Neural cell (in vitro differentiated cells): Measurements from ENCODE around the gene ZNF512B. TPM values are rescaled to one million over a fixed set of nuclear protein-coding genes. Genes with fewer than 3 reads are reported as not detected.

Experiments
- H2AFZ ChIP-seq: fragments of 200-600, 300-800 bp; sonication (generic), shearing (Covaris generic); 2 replicates; pipeline ENCODE4 v1.6.0; 2014; ENCODE audit warnings: low read depth, mild to moderate bottlenecking, antibody characterized with exemption, low read length, moderate library complexity
- H3F3A ChIP-seq: fragments of 200-600 bp; shearing (Covaris generic); 2 replicates; pipeline ENCODE4 v1.6.1; 2016; ENCODE audit warnings: mild to moderate bottlenecking, moderate library complexity, mixed read lengths, antibody characterized with exemption, low read length; ENCODE audit not compliant: insufficient read depth, poor library complexity, severe bottlenecking
- H3K27ac ChIP-seq: fragments of 200-600, 300-800 bp; sonication (generic), shearing (Covaris generic); 2 replicates; pipeline ENCODE4 v1.5.1; 2014; ENCODE audit warnings: mild to moderate bottlenecking, low read length, moderate library complexity
- H3K27me3 ChIP-seq: fragments of 300-800, 200-600 bp; sonication (generic), shearing (Covaris generic); 2 replicates; pipeline ENCODE4 v1.6.0; 2014; ENCODE audit warnings: mild to moderate bottlenecking, low read depth, low read length, moderate library complexity; ENCODE audit not compliant: insufficient read depth
- H3K36me3 ChIP-seq: fragments of 300-800, 200-600 bp; sonication (generic), shearing (Covaris generic); 2 replicates; pipeline ENCODE4 v1.5.1; 2014; ENCODE audit warnings: mild to moderate bottlenecking, antibody characterized with exemption, low read length, moderate library complexity; ENCODE audit not compliant: insufficient read depth
- H3K4me2 ChIP-seq: fragments of 300-800, 200-600 bp; sonication (generic), shearing (Covaris generic); 2 replicates; pipeline ENCODE4 v1.6.0; 2014; ENCODE audit warnings: mild to moderate bottlenecking, low read length
- H3K4me3 ChIP-seq: fragments of 300-800, 200-600 bp; sonication (generic), shearing (Covaris generic); 2 replicates; pipeline ENCODE4 v1.5.1; 2014; ENCODE audit warnings: mild to moderate bottlenecking, low read length, moderate library complexity
- H3K79me2 ChIP-seq: fragments of 200-600 bp; shearing (Covaris generic); replicated peaks from 2 replicates; pipeline ENCODE4 v1.6.0; 2014; ENCODE audit warnings: mild to moderate bottlenecking, low read length, moderate library complexity; ENCODE audit not compliant: insufficient read depth
- H3K9ac ChIP-seq: fragments of 300-800, 200-600 bp; sonication (generic), shearing (Covaris generic); 2 replicates; pipeline ENCODE4 v1.6.1; 2016; ENCODE audit warnings: mild to moderate bottlenecking, low read length, mixed read lengths
- H3K9me2 ChIP-seq: fragments of 200-600 bp; shearing (Covaris generic); 2 replicates; pipeline ENCODE4 v1.6.1; 2016; ENCODE audit warnings: mild to moderate bottlenecking, low read length, mixed read lengths; ENCODE audit not compliant: insufficient read depth
- H3K9me3 ChIP-seq: fragments of 200-600, 300-800 bp; sonication (generic), shearing (Covaris generic); 2 replicates; pipeline ENCODE4 v1.6.1; 2016; ENCODE audit warnings: mild to moderate bottlenecking, mixed run types, low read length, moderate library complexity, mixed read lengths
- H4K20me1 ChIP-seq: fragments of 200-600 bp; shearing (Covaris generic); 2 replicates; pipeline ENCODE4 v1.6.1; 2016; ENCODE audit warnings: mild to moderate bottlenecking, mixed run types; ENCODE audit not compliant: insufficient read depth
- CTCF ChIP-seq: fragments of 450-650 bp; IDR thresholded peaks from 2 replicates; pipeline ENCODE4 v1.5.1; 2014; ENCODE audit warnings: antibody characterized with exemption, mild to moderate bottlenecking, moderate library complexity; ENCODE audit not compliant: poor library complexity, severe bottlenecking
- EP300 ChIP-seq: fragments of 450-650 bp; conservative IDR thresholded peaks from 2 replicates; pipeline ENCODE4 v1.6.1; 2014; ENCODE audit warnings: antibody characterized with exemption, mild to moderate bottlenecking, moderate library complexity; ENCODE audit not compliant: poor library complexity, severe bottlenecking
- EZH2 ChIP-seq: fragments of 200-600, 300-800 bp; shearing (Covaris generic), sonication (generic); IDR thresholded peaks from 2 replicates; pipeline ENCODE4 v1.6.1; 2014; ENCODE audit warnings: antibody characterized with exemption, low read length, borderline replicate concordance, mild to moderate bottlenecking; ENCODE audit not compliant: insufficient read depth, poor library complexity, severe bottlenecking
- MXI1 ChIP-seq: fragments of 450-650 bp; conservative IDR thresholded peaks from 2 replicates; pipeline ENCODE4 v1.6.1; 2014; ENCODE audit warnings: antibody characterized with exemption, mild to moderate bottlenecking; ENCODE audit not compliant: poor library complexity, severe bottlenecking
- POLR2AphosphoS5 ChIP-seq: IDR thresholded peaks from 2 replicates; pipeline ENCODE4 v1.6.1; 2012
- RAD21 ChIP-seq: fragments of 450-650 bp; conservative IDR thresholded peaks from 2 replicates; pipeline ENCODE4 v1.6.1; 2014; ENCODE audit warnings: antibody characterized with exemption, mild to moderate bottlenecking, moderate library complexity
- SMC3 ChIP-seq: fragments of 450-650 bp; conservative IDR thresholded peaks from 2 replicates; pipeline ENCODE4 v1.6.1; 2014; ENCODE audit warnings: antibody characterized with exemption, mild to moderate bottlenecking, moderate library complexity; ENCODE audit not compliant: poor library complexity
- TAF1 ChIP-seq: IDR thresholded peaks from 2 replicates; pipeline ENCODE4 v1.6.1; 2012; ENCODE audit warnings: low read depth
- polyA plus RNA-seq: library from polyadenylated mRNA; depleted of rRNA; stranded (reverse); fragments of >200 nt; gene quantifications from 2 replicates; pipeline ENCODE4 v1.2.3, GENCODE V29; 2014
- TF ChIP-seq, protein P1 (sequence below): IDR thresholded peaks from 2 replicates; pipeline ENCODE4 v1.6.1; 2012; ENCODE audit warnings: borderline replicate concordance

Gene ZNF512B
- polyA plus RNA-seq, 1 donor from 2014 or later, result 25.7 TPM

GRCh38 chr20:63953764-63954429 is 15.8 kb downstream of the ZNF512B start:
- Histone ChIP-seq H3K4me2 (no peak overlapping the region), H3K9me3 (no peaks in the 10 kb centered on the region), H2AFZ (no peak overlapping the region), H3K9me2 (no peaks in the 10 kb centered on the region), H4K20me1 (no peaks in the 10 kb centered on the region), H3K27ac (no peak overlapping the region), H3K9ac (peak overlapping the region; percentile 14), H3K36me3 (no peaks in the 10 kb centered on the region), H3K27me3 (no peaks in the 10 kb centered on the region), H3F3A (no peaks in the 10 kb centered on the region), H3K79me2 (peaks cover 50% of the 10 kb centered on the region), H3K4me3 (peak overlapping the region; percentile 98)
- TF ChIP-seq POLR2AphosphoS5, result no peak
- no peak for TF ChIP-seq SMC3

GRCh38 chr20:63952769-63953168 is 17.0 kb downstream of the ZNF512B start:
- Histone ChIP-seq H3K9me3 (no peaks in the 10 kb centered on the region), H3K9me2 (no peaks in the 10 kb centered on the region), H3K4me3 (no peak overlapping the region), H3K36me3 (no peaks in the 10 kb centered on the region), H3K79me2 (peaks cover 56% of the 10 kb centered on the region), H2AFZ (no peak overlapping the region), H3K27me3 (no peaks in the 10 kb centered on the region), H4K20me1 (no peaks in the 10 kb centered on the region), H3K27ac (no peak overlapping the region), H3K9ac (peak overlapping the region; percentile 20), H3K4me2 (no peak overlapping the region), H3F3A (no peaks in the 10 kb centered on the region)
- TF ChIP-seq MXI1 (no peak), SMC3 (no peak), EZH2 (no peak), POLR2AphosphoS5 (no peak), TAF1 (no peak), RAD21 (no peak), CTCF (no peak), EP300 (no peak)
- TF ChIP-seq, protein P1, sequence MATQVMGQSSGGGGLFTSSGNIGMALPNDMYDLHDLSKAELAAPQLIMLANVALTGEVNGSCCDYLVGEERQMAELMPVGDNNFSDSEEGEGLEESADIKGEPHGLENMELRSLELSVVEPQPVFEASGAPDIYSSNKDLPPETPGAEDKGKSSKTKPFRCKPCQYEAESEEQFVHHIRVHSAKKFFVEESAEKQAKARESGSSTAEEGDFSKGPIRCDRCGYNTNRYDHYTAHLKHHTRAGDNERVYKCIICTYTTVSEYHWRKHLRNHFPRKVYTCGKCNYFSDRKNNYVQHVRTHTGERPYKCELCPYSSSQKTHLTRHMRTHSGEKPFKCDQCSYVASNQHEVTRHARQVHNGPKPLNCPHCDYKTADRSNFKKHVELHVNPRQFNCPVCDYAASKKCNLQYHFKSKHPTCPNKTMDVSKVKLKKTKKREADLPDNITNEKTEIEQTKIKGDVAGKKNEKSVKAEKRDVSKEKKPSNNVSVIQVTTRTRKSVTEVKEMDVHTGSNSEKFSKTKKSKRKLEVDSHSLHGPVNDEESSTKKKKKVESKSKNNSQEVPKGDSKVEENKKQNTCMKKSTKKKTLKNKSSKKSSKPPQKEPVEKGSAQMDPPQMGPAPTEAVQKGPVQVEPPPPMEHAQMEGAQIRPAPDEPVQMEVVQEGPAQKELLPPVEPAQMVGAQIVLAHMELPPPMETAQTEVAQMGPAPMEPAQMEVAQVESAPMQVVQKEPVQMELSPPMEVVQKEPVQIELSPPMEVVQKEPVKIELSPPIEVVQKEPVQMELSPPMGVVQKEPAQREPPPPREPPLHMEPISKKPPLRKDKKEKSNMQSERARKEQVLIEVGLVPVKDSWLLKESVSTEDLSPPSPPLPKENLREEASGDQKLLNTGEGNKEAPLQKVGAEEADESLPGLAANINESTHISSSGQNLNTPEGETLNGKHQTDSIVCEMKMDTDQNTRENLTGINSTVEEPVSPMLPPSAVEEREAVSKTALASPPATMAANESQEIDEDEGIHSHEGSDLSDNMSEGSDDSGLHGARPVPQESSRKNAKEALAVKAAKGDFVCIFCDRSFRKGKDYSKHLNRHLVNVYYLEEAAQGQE, result no peak

GRCh38 chr20:63952210-63952535 is 17.6 kb downstream of the ZNF512B start:
- no peaks in the 10 kb centered on the region for H4K20me1 ChIP-seq
- peaks cover 62% of the 10 kb centered on the region for H3K79me2 ChIP-seq
- H2AFZ ChIP-seq, result no peak overlapping the region
- no peak overlapping the region for H3K4me2 ChIP-seq
- no peaks in the 10 kb centered on the region for H3F3A ChIP-seq
- H3K9me3 ChIP-seq, result no peaks in the 10 kb centered on the region
- peak overlapping the region; percentile 20 for H3K9ac ChIP-seq
- H3K9me2 ChIP-seq, result no peaks in the 10 kb centered on the region
- TF ChIP-seq TAF1 (no peak), SMC3 (no peak), RAD21 (no peak), EP300 (no peak), EZH2 (no peak), CTCF (no peak), POLR2AphosphoS5 (no peak)
- TF ChIP-seq, protein P1, result no peak
- H3K27me3 ChIP-seq, result no peaks in the 10 kb centered on the region
- H3K27ac ChIP-seq, result no peak overlapping the region
- H3K36me3 ChIP-seq, result no peaks in the 10 kb centered on the region
- no peak overlapping the region for H3K4me3 ChIP-seq
